ENCODE data around the gene DYNLRB1.
"Not testable (repeated sequence)": the region's sequence is repeated elsewhere in the genome, so short reads cannot be mapped to it uniquely, and the experiment has no call there.

DNA sequence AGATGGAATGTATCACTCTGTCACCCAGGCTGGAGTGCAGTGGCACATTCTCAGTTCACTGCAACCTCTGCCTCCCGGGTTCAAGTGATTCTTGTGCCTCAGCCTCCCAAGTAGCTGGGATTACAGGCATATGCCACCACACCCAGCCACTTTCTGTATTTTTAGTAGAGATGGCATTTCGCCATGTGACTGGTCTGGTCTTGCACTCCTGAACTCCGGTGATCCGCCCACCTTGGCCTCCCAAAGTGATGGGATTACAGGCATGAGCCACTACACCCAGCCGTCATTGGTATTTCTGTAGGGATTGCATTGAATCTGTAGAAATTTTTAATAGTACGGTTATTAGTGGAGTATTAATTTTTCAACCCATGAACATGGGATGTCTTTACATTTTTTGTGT is 18.6 kb upstream of the DYNLRB1 start:
- not testable (repeated sequence) for TF ChIP-seq EZH2 (IDR thresholded peaks at IDR 0.05; ENCODE audit: low read length, unreplicated experiment); EZH2phosphoT487 (IDR thresholded peaks at IDR 0.05; ENCODE audit: borderline replicate concordance, low read length)
- TF ChIP-seq, protein P1, sequence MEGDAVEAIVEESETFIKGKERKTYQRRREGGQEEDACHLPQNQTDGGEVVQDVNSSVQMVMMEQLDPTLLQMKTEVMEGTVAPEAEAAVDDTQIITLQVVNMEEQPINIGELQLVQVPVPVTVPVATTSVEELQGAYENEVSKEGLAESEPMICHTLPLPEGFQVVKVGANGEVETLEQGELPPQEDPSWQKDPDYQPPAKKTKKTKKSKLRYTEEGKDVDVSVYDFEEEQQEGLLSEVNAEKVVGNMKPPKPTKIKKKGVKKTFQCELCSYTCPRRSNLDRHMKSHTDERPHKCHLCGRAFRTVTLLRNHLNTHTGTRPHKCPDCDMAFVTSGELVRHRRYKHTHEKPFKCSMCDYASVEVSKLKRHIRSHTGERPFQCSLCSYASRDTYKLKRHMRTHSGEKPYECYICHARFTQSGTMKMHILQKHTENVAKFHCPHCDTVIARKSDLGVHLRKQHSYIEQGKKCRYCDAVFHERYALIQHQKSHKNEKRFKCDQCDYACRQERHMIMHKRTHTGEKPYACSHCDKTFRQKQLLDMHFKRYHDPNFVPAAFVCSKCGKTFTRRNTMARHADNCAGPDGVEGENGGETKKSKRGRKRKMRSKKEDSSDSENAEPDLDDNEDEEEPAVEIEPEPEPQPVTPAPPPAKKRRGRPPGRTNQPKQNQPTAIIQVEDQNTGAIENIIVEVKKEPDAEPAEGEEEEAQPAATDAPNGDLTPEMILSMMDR (conservative IDR thresholded peaks at IDR 0.05; ENCODE audit: low read depth, low read length): not testable (repeated sequence)
